Endometrium (tissue), 2 donors: Measurements from ENCODE around the gene PLBD1.
A peak's percentile ranks its signal among the peaks of the same experiment; 100 is the strongest.

Source experiments
- FAIRE-seq: peaks from 2 replicates; lab custom pipeline; 2012; peaks lifted over from hg19 to GRCh38; lab: Jason Lieb, UNC
- donor health status: control.
- donor health status: control.

The PLBD1 gene

GRCh38 chr12:14505626-14506596, 61.8 kb downstream of the PLBD1 start:
- FAIRE-seq: no peak

- FAIRE-seq: no peak
These were observed 72.4 kb downstream of the PLBD1 start for GRCh38 chr12:14495326-14495725.

GRCh38 chr12:14482886-14483285, 84.8 kb downstream of the PLBD1 start:
- no peak for FAIRE-seq

- no peak for FAIRE-seq
These were observed 85.3 kb downstream of the PLBD1 start for GRCh38 chr12:14482361-14482760.

GRCh38 chr12:14481201-14481600, 86.5 kb downstream of the PLBD1 start:
- no peak for FAIRE-seq

- no peak for FAIRE-seq
These were observed 88.7 kb downstream of the PLBD1 start for GRCh38 chr12:14479004-14479403.

GRCh38 chr12:14473707-14474287, 93.9 kb downstream of the PLBD1 start:
- FAIRE-seq: peak; percentile 23

GRCh38 chr12:14471497-14471896, 96.2 kb downstream of the PLBD1 start:
- FAIRE-seq: no peak

- FAIRE-seq: no peak
These were observed 107.4 kb downstream of the PLBD1 start for GRCh38 chr12:14460212-14460841.

- FAIRE-seq: no peak
These were observed 113.4 kb downstream of the PLBD1 start for GRCh38 chr12:14454098-14454907.
